OCI-M2 (cell line): ENCODE data around the gene SLC1A2.

Experiments used
- DNase-seq: peaks from one replicate; lab custom pipeline; 2025; ENCODE audit not compliant: unreplicated experiment; lab: John Stamatoyannopoulos, UW

The SLC1A2 gene

GRCh38 chr11:35414311-35414710 lies 5.0 kb downstream of the SLC1A2 start:
- DNase-seq, result no peak

DNA sequence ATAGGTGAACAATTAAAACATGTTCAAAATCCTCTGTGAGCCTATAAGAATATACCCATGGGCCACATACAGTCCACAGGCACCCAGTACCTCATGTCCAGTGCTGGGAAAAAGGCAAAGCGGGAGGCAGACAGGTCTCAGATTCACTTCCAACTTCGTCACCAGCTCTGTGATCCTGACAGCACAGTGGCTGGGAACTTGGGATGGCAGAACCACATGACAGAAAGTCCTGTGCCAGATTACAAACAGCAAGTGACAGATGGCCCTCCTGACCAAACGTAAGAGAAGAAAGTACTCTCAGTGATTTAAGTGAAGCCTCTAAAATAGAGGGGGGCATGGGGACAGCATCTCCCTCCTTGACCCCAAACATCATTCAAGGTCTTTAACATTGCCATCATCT lies 5.8 kb downstream of the SLC1A2 start:
- DNase-seq, result no peak

DNA sequence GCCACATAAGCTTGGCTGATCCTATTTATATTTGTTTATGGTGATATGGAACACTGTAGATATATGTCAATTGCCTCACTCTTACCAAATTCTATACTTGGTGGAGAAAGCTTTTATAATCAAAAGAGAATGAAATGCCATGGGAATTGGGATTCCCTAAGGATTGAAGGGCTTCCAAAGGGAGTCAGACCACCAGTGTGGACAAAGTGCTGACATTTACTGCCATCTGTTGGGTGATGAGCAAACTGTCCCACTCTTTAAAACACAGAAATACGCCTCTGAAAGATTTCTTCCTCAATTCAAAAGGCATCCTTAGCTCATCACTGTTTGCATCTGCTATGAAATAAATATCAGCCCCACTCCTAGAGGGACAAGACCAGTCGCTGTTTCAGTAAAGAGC lies 7.1 kb downstream of the SLC1A2 start:
- no peak for DNase-seq

DNA sequence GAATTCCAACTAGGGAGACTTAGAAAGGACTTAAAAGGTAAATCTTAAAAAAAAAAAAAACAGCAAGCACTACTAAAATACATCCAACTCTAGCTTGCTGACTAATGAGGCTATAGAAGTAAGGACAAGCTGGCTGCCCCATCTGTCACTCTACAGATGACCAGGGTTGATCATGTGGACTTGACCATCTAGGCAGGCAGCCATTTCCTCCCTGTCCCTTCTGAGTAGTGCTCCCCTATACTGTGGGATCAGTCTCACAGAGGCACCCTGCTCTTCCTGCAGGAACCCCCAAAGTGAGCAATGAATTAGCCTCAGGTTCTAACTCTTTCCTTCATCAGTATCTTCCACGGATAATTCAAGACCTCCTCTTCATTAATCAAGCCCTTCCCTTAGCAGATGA lies 12.3 kb downstream of the SLC1A2 start:
- DNase-seq, result no peak

GRCh38 chr11:35404388-35404775 lies 15.0 kb downstream of the SLC1A2 start:
- no peak for DNase-seq

DNA sequence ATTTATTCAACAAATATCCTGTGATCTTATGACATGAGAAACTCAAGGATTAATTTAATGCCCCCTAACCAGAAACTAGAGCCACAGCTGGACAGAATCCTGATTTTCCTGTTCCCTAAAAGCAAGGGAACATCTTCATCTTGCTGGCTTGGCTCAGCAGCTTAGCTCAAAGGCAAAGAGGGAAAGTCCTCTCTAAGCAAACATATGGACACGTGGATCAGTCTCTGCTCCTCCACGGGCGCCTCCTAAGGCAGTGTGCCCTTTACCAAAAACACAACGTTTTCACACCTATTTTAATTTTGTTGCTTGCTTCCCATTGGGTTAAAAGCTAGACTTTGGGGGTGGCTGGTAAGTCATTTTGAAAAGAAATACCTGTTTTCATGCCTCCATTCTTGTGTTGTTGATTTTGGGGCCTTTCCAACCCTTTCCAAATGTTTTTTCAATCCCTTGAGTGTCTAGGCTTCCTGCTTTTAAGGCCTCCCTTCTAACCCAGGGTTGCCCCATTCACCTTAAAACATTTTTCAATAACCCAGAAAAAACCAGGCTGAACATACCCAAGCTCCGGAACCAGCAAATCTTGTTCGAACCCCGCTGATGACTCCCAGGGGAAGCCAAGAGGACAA lies 15.5 kb downstream of the SLC1A2 start:
- DNase-seq, result no peak

DNA sequence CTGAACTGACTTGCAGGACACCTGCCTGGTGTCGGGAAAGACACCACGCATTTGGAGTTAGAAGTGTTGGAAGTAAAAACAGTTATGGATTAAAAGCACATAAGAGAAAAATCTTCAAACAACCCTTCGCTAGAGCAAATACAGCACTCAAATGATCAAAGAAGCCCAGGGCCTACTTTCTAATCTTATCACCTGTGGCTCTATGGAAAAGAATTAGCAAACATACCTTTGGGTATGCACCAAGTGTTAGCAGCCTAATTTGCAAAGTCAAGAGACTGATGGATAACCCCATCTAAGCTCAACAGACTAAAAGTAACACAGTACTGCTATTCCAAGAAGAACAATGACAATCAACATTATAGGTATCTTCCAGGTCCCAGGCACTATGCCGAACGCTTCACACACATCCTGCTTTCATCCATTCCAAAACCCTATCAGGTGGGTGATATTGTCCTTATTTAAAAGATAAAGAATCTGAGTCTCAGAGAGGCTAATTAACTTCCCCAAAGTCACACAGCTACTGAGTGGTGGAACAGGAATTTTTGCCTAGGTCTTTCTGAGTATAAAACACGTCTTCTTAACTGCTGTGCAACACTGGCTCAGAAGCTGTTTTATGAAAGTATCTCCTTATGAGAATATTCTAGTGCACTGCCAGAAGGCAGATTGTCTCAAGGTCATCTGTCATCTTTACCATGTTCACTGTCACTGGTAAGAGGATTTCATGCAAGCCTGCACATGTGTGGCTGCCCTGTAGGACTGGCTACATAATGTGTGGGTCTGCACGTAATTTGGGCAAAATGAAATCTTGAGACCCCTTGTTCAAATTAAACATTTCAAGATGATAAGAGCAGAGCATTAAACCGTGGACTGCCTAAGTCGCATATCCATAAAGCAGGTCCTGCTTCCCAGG lies 16.4 kb downstream of the SLC1A2 start:
- DNase-seq, result no peak

DNA sequence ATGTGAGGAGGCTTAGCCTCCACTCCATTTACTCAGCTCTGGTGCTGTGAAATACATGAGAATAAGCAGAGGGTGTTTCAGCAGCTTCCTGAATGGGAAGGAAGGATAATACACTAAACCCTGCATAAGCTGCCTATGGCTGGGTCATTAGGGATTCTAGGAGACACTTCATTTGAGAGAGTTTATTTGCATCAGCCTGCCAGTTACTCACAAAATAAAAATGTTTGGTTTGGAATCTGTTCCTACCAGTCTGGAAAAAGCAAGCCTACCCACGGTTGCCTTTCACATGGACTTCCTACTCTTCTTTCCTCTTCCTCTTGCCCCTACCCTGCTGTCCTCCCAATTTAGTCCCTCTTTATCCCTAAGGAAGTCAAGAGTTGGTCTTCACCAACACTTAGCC lies 20.5 kb downstream of the SLC1A2 start:
- DNase-seq, result no peak

- no peak for DNase-seq
These were observed 24.4 kb downstream of the SLC1A2 start for GRCh38 chr11:35394941-35395340.

DNA sequence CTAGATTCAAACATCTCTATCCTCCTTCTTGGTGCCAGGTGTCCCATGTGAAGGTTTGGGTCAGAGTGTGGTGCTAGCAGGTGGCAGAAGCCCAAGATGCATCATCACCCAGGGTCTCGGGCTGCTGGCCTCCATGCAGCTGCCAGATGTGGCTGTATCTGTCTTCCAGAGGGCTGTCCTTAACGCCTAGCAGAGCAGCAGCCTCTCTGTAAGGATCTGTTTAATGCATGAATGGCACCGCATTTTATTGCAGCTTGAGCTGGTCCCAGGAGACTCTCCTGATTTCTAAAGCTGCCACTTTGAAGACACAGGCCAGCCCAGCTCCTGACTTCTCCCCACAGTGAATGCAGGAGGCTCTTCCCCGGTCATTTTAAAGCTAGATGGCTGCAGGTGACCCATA lies 26.3 kb downstream of the SLC1A2 start:
- DNase-seq, result no peak

GRCh38 chr11:35391922-35392688 lies 27.3 kb downstream of the SLC1A2 start:
- DNase-seq, result peak; percentile 12

GRCh38 chr11:35390737-35391682 lies 28.3 kb downstream of the SLC1A2 start:
- no peak for DNase-seq

DNA sequence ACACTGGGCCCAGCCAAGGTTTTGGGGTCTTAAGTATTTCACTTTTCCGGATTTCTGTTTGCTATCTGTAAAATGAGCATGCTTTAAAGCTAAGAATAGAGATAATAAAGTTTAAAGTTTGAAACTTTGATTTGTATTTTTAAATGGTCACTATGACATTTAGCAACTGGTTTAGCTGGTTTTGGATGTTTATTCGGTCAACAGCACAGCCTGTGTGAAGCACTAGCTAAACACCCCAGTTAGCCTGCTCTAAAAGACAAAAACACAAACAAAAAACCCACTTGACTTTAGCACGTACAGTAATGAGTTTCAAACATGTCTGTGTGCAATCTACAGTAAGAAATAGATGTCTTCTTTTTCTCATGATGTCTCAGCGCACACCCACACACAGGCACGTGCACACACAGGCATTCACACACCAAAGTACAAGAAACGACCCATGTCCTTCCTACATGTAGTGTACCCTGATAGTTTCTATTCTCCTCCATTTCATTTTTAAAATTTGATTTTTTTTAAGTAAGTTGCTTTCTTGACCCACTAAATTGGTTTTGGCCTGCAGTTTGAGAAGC lies 29.4 kb downstream of the SLC1A2 start:
- DNase-seq, result no peak

GRCh38 chr11:35389112-35389511 lies 30.2 kb downstream of the SLC1A2 start:
- no peak for DNase-seq

GRCh38 chr11:35388061-35388460 lies 31.3 kb downstream of the SLC1A2 start:
- no peak for DNase-seq

GRCh38 chr11:35387111-35387982 lies 32.0 kb downstream of the SLC1A2 start:
- DNase-seq, result no peak

DNA sequence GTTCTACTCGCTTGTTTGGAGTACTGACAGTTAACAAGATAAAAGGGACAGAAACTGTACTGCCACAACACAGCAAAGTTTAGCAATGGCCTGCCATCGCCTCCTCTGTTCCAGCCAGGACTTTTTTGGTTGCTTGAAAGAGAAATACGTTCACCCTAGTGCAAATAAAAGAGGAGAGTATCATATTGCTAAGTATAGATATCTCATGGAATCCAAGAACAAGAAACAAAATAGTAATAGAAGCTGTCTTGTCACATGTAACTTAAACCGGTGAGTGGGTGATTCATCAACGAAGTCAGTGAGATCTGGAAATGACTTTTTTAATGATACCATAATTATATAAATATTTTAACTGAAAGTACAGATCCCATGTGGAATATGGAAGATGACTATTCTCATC lies 35.4 kb downstream of the SLC1A2 start:
- DNase-seq, result no peak

- DNase-seq, result no peak
These were observed 37.5 kb downstream of the SLC1A2 start for GRCh38 chr11:35381709-35382322.

- no peak for DNase-seq
These were observed 38.8 kb downstream of the SLC1A2 start for GRCh38 chr11:35380603-35381002.
